WERI-Rb-1 (cell line): ENCODE results near the gene VPS8.

Source experiments
- DNase-seq: peaks from one replicate; pipeline ENCODE4 v3.0.0-alpha.2; 2020
- H3K27ac ChIP-seq: fragments of 250-450 bp; sonication (Bioruptor Pico); 2 replicates; pipeline ENCODE4 v1.5.1; 2020; ENCODE audit warnings: mild to moderate bottlenecking, moderate library complexity
- H3K27me3 ChIP-seq: fragments of 250-450 bp; sonication (Bioruptor Pico); 2 replicates; pipeline ENCODE4 v1.5.1; 2021; ENCODE audit warnings: mild to moderate bottlenecking, low read depth, moderate library complexity; ENCODE audit not compliant: insufficient read depth, severe bottlenecking
- H3K36me3 ChIP-seq: fragments of 250-450 bp; sonication (Bioruptor Pico); 2 replicates; pipeline ENCODE4 v1.5.1; 2020; ENCODE audit warnings: mild to moderate bottlenecking, moderate library complexity
- H3K4me3 ChIP-seq: 2 replicates; pipeline ENCODE4 v1.5.1; 2011; ENCODE audit warnings: low read depth, mild to moderate bottlenecking, control low read depth, low read length
- H3K9me3 ChIP-seq: fragments of 250-450 bp; sonication (Bioruptor Pico); 2 replicates; pipeline ENCODE4 v1.5.1; 2021; ENCODE audit warnings: mild to moderate bottlenecking, moderate library complexity; ENCODE audit not compliant: severe bottlenecking
- TF ChIP-seq, protein P1 (sequence below): IDR thresholded peaks from 2 replicates; pipeline ENCODE4 v1.5.1; 2011; ENCODE audit warnings: low read depth, mild to moderate bottlenecking, control low read depth, inconsistent platforms, low read length

The VPS8 gene

DNA sequence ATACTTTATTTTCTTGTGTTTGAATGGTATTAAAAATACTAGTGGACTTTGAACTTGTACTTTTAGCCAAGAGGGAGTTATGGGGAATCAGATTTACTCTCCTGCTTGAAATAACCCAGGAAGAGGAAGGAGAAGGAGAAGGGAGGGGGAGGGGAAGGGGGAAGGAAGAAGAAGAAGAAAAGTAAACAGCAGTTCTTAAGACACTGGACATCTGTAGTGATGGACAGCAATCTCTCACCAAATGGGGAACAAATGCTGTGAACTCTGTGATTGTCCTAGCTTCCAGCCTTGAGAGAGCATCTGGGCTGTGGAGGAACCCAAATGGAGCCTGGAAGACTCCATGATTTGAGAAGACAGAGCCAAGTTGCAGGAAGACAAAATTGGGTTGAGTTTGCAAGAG, 52.0 kb downstream of the VPS8 start:
- Histone ChIP-seq H3K27me3 (no peaks in the 10 kb centered on the region), H3K36me3 (no peaks in the 10 kb centered on the region; the same call in none of the 2 replicates), H3K27ac (no peak overlapping the region), H3K9me3 (no peaks in the 10 kb centered on the region), H3K4me3 (no peak overlapping the region)
- no peak for DNase-seq
- TF ChIP-seq, protein P1, sequence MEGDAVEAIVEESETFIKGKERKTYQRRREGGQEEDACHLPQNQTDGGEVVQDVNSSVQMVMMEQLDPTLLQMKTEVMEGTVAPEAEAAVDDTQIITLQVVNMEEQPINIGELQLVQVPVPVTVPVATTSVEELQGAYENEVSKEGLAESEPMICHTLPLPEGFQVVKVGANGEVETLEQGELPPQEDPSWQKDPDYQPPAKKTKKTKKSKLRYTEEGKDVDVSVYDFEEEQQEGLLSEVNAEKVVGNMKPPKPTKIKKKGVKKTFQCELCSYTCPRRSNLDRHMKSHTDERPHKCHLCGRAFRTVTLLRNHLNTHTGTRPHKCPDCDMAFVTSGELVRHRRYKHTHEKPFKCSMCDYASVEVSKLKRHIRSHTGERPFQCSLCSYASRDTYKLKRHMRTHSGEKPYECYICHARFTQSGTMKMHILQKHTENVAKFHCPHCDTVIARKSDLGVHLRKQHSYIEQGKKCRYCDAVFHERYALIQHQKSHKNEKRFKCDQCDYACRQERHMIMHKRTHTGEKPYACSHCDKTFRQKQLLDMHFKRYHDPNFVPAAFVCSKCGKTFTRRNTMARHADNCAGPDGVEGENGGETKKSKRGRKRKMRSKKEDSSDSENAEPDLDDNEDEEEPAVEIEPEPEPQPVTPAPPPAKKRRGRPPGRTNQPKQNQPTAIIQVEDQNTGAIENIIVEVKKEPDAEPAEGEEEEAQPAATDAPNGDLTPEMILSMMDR: no peak

DNA sequence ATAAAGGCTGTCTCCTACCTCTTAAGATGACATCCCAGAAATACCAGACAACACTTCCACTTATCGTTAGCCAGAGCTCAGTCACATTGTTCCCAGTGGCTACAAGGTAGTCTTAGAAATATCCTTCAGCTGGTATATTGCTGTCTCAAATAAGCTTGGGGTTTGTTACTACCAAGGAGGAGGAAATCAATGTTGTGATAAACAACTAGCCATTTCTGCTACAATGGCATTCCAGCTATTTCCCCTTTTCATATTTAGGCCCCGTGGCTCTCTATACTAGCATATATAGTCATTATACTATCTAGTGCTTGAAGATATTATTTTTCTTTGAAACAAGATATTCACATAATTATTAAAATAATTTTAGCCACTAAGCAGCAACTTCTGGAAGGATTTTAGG, 56.5 kb downstream of the VPS8 start:
- no peak for DNase-seq

DNA sequence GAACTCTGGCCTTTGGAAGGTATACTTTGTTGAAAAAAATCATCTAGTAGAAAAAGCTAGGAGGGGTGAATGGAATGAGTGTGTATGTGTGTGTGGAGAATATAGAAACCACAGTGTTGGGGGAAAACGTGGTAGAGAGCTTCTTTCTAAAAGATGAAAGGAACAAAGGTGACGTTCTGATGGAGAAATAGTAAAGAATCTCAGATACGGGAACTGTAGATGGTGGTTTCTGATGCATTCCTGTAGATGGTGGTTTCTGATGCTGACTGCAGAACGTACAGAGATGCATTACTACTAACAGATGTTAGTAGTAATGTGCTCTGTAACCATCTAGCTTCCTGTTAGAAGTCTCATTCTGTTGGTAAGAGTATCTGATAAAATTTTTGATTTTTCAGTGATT, 60.2 kb downstream of the VPS8 start:
- Histone ChIP-seq H3K36me3 (no peaks in the 10 kb centered on the region; the same call in none of the 2 replicates), H3K27me3 (no peaks in the 10 kb centered on the region), H3K9me3 (no peaks in the 10 kb centered on the region), H3K27ac (no peak overlapping the region), H3K4me3 (no peak overlapping the region)
- no peak for DNase-seq
- TF ChIP-seq, protein P1: no peak

More for the DNA sequence above, 56.5 kb downstream of the VPS8 start:
- H3K27me3 ChIP-seq: no peaks in the 10 kb centered on the region
- H3K4me3 ChIP-seq: no peak overlapping the region
- TF ChIP-seq, protein P1: no peak
- H3K36me3 ChIP-seq: no peaks in the 10 kb centered on the region; the same call in none of the 2 replicates
- no peaks in the 10 kb centered on the region for H3K9me3 ChIP-seq
- no peak overlapping the region for H3K27ac ChIP-seq

DNA sequence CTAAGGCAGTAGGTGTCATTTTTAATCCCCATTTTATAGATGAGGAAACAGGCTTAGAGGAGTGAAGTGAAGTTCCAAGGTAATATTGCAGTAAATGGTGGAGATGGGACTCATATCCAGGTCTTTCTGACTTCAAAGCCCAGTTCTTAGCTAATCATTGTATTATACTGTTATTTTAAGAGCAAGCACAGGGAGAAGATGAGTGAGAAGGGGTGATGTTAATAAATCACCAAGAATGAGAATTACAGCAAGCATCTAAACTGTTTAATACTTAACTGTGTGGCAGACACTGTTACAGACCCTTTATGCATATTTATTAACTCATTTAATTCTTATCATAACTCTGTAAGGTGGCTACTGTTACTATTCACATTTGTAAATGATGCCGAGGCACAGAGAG, 61.2 kb downstream of the VPS8 start:
- no peak for DNase-seq
- Histone ChIP-seq H3K27ac (no peak overlapping the region), H3K4me3 (no peak overlapping the region), H3K9me3 (no peaks in the 10 kb centered on the region), H3K27me3 (no peaks in the 10 kb centered on the region), H3K36me3 (no peaks in the 10 kb centered on the region; the same call in none of the 2 replicates)
- TF ChIP-seq, protein P1: no peak

DNA sequence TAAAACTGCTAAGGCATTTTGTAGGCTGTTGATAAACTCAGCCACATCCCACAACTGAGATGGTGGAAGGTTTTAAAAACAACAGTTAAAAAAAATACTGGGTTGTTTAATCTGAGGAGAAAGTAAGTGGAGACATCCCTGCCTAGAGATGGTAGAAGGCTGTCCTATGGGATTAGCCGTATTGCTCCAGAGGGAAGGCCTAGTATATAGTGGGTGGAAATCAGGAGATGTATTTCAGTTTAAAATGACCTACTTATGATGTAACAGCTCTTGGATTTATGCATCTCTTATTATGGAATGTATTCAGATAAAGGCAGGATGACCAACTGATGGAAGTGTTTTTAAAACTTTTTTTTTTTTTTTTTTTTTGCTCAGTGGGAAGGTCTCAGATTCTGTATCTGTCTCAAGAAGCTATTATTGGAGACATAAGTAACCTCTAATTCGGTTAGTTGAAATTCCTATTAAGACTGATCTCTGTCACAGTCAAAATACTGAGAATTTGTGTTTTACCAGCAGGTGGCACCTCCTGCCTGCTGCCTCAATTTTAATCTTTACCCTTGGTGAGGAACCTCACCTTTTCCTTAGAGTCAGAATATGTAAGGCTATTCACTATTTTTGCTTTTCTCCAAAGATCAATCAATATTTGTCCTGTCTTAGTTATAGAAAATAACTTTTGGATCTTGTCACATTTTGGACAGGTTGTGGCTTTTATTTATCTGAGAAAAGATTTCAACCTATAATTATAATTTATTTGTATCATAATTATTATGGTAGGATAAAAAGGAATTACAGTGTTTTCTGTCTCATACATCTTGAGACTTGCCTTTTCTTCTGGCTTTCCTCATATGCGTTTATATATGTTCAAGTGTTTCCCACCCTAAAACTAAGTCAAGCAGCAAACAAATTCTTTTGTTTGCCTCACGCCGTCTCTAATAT, 63.0 kb downstream of the VPS8 start:
- Histone ChIP-seq H3K36me3 (no peaks in the 10 kb centered on the region; the same call in 1 of the 2 replicates), H3K4me3 (no peak overlapping the region), H3K27ac (no peak overlapping the region), H3K27me3 (no peaks in the 10 kb centered on the region), H3K9me3 (no peaks in the 10 kb centered on the region)
- TF ChIP-seq, protein P1: peak; percentile 57
- peak; percentile 44 for DNase-seq
